ENCODE results near the gene ALK.

ALK gene

GRCh38 chr2:29632018-29632417 is 289.4 kb downstream of the ALK start:
- DNase-seq = no peak

- DNase-seq = no peak
Measured at GRCh38 chr2:29629495-29629894, 291.9 kb downstream of the ALK start.

GRCh38 chr2:29628862-29629261 is 292.5 kb downstream of the ALK start:
- DNase-seq = peak; percentile 74

GRCh38 chr2:29628108-29628745 is 293.2 kb downstream of the ALK start:
- peak; percentile 21 for DNase-seq

- no peak for DNase-seq
Measured at GRCh38 chr2:29627279-29627711, 294.1 kb downstream of the ALK start.

- DNase-seq = no peak
Measured at GRCh38 chr2:29620890-29621289, 300.5 kb downstream of the ALK start.

GRCh38 chr2:29619689-29620088 is 301.7 kb downstream of the ALK start:
- no peak for DNase-seq

- no peak for DNase-seq
Measured at GRCh38 chr2:29618024-29618423, 303.4 kb downstream of the ALK start.

- no peak for DNase-seq
Measured at GRCh38 chr2:29617351-29617750, 304.0 kb downstream of the ALK start.

- DNase-seq = no peak
Measured at GRCh38 chr2:29616569-29616968, 304.8 kb downstream of the ALK start.

- no peak for DNase-seq
Measured at GRCh38 chr2:29615841-29616240, 305.5 kb downstream of the ALK start.

- DNase-seq = peak; percentile 27
Measured at GRCh38 chr2:29615183-29615582, 306.2 kb downstream of the ALK start.

- DNase-seq = no peak
Measured at GRCh38 chr2:29614295-29614830, 307.0 kb downstream of the ALK start.

GRCh38 chr2:29613792-29614266 is 307.6 kb downstream of the ALK start:
- no peak for DNase-seq

- no peak for DNase-seq
Measured at GRCh38 chr2:29613067-29613466, 308.3 kb downstream of the ALK start.

- no peak for DNase-seq
Measured at GRCh38 chr2:29612568-29612967, 308.8 kb downstream of the ALK start.

GRCh38 chr2:29611850-29612249 is 309.5 kb downstream of the ALK start:
- DNase-seq = no peak

- DNase-seq = no peak
Measured at GRCh38 chr2:29611261-29611660, 310.1 kb downstream of the ALK start.

GRCh38 chr2:29610569-29610968 is 310.8 kb downstream of the ALK start:
- DNase-seq = no peak

- DNase-seq = no peak
Measured at GRCh38 chr2:29607038-29607420, 314.4 kb downstream of the ALK start.

- DNase-seq = no peak
Measured at GRCh38 chr2:29606104-29607037, 315.0 kb downstream of the ALK start.

- no peak for DNase-seq
Measured at GRCh38 chr2:29603341-29603740, 318.0 kb downstream of the ALK start.

GRCh38 chr2:29601872-29602271 is 319.5 kb downstream of the ALK start:
- DNase-seq = no peak

- no peak for DNase-seq
Measured at GRCh38 chr2:29601321-29601720, 320.1 kb downstream of the ALK start.

All from DMS79 treated with DMSO at 0.1 percent for 48 hours (cell line).